GM12878 (cell line): ENCODE data around the gene ADAMTSL1. TPM values are rescaled to one million over a fixed set of nuclear protein-coding genes. Genes with fewer than 3 reads are reported as not detected.

ENCODE experiments used
- ATAC-seq: fragments of 200-7000 bp; cut with Tn5 transposase; 3 replicates; pipeline ENCODE4 v1.9.1; 2020; ENCODE audit warnings: mild to moderate bottlenecking, moderate library complexity
- BruUV-seq: library from RNA; stranded (reverse); fragments of 400-500 nt; replicated peaks from 2 replicates; lab custom pipeline; 2021; lab: Mats Ljungman, UMichigan
- CTCF ChIA-PET: fragments of 300-600 bp; sonication (Branson Sonifier 250); formaldehyde crosslinking; extraction: SDS; loops from one replicate; lab custom pipeline; 2021; ENCODE audit warnings: inconsistent platforms; lab: Yijun Ruan, JAX
- POLR2A ChIA-PET: fragments of 350-600 bp; formaldehyde crosslinking; extraction: SDS; loops from one replicate; lab custom pipeline; 2021; ENCODE audit warnings: inconsistent platforms; lab: Charles Lee
- RAD21 ChIA-PET: fragments of 300-600 bp; sonication (Branson Sonifier 250); formaldehyde crosslinking; loops from one replicate; lab custom pipeline; 2023; ENCODE audit warnings: antibody characterized with exemption; ENCODE audit not compliant: unreplicated experiment; lab: Charles Lee
- SMC1A ChIA-PET: fragments of 300-600 bp; sonication (Branson Sonifier 250); formaldehyde crosslinking; loops from one replicate; lab custom pipeline; 2023; ENCODE audit not compliant: unreplicated experiment, uncharacterized antibody; lab: Charles Lee
- DNase-seq: peaks from one replicate; pipeline ENCODE4 v3.0.0-alpha.2; 2011; ENCODE audit warnings: low read depth, low spot score
- FAIRE-seq: peaks from 3 replicates; lab custom pipeline; 2011; peaks lifted over from hg19 to GRCh38; lab: Jason Lieb, UNC
- H2AFZ ChIP-seq: 2 replicates; pipeline ENCODE4 v1.6.0; 2011; ENCODE audit warnings: low read depth, low read length, control low read depth; ENCODE audit not compliant: control insufficient read depth
- H3K27ac ChIP-seq: 2 replicates; pipeline ENCODE4 v1.5.1; 2011; ENCODE audit warnings: control low read depth; ENCODE audit not compliant: control insufficient read depth, insufficient read depth
- H3K27me3 ChIP-seq, 2 experiments: replicated peaks in 1 of 2; 2 replicates each; pipeline versions ENCODE4 v1.6.0 to v1.6.1; 2011; ENCODE audit warnings: low read length in 1 of 2; ENCODE audit not compliant: control insufficient read depth in 2 of 2, insufficient read depth in 2 of 2
- H3K36me3 ChIP-seq, 2 experiments: 2 replicates each; pipeline ENCODE4 v1.5.1; 2011; ENCODE audit warnings: low read length in 1 of 2; ENCODE audit not compliant: control insufficient read depth in 2 of 2, insufficient read depth in 2 of 2
- H3K4me1 ChIP-seq: 2 replicates; pipeline ENCODE4 v1.6.1; 2011; ENCODE audit warnings: mild to moderate bottlenecking, low read length, moderate library complexity, mixed read lengths; ENCODE audit not compliant: control insufficient read depth, insufficient read depth
- H3K4me2 ChIP-seq: 2 replicates; pipeline ENCODE4 v1.6.0; 2011; ENCODE audit warnings: control low read depth; ENCODE audit not compliant: control insufficient read depth, insufficient read depth
- H3K4me3 ChIP-seq: fragments of 200-600 bp; sonication (generic); 2 replicates; pipeline ENCODE4 v1.5.1; 2016
- H3K79me2 ChIP-seq: 2 replicates; pipeline ENCODE4 v1.6.0; 2011; ENCODE audit warnings: low read length; ENCODE audit not compliant: control insufficient read depth, insufficient read depth
- H3K9ac ChIP-seq: 2 replicates; pipeline ENCODE4 v1.8.0; 2011; ENCODE audit warnings: low read length, control low read depth, mixed read lengths; ENCODE audit not compliant: control insufficient read depth, insufficient read depth
- H3K9me3 ChIP-seq: replicated peaks from 3 replicates; pipeline ENCODE4 v1.5.1; 2011; ENCODE audit warnings: mild to moderate bottlenecking, low read length; ENCODE audit not compliant: control insufficient read depth, insufficient read depth
- H4K20me1 ChIP-seq: 2 replicates; pipeline ENCODE4 v1.6.0; 2011; ENCODE audit not compliant: control insufficient read depth, insufficient read depth
- CHD2 ChIP-seq: IDR thresholded peaks from 2 replicates; pipeline ENCODE4 v1.6.1; 2011; ENCODE audit warnings: low read depth, low read length, improper control_type of control experiment, borderline replicate concordance
- CREB1 ChIP-seq: IDR thresholded peaks from 2 replicates; pipeline ENCODE4 v1.6.1; 2012; ENCODE audit warnings: low read depth, mild to moderate bottlenecking, inconsistent platforms
- EZH2 ChIP-seq: IDR thresholded peaks from 2 replicates; pipeline ENCODE4 v1.6.1; 2012; ENCODE audit warnings: low read depth, mild to moderate bottlenecking, control low read depth, inconsistent platforms, low read length, borderline replicate concordance; ENCODE audit not compliant: control insufficient read depth
- HDAC2 ChIP-seq: fragments of 200-600 bp; sonication (generic); IDR thresholded peaks from 2 replicates; pipeline ENCODE4 v1.6.1; 2017
- IRF3 ChIP-seq: fragments of 450-650 bp; IDR thresholded peaks from 2 replicates; pipeline ENCODE4 v1.6.1; 2014; ENCODE audit warnings: mild to moderate bottlenecking
- MTA2 ChIP-seq: fragments of 450-650 bp; IDR thresholded peaks from 2 replicates; pipeline ENCODE4 v1.6.1; 2016; ENCODE audit warnings: low read depth, mild to moderate bottlenecking, moderate library complexity
- NR2C1 ChIP-seq: fragments of 450-650 bp; IDR thresholded peaks from 2 replicates; pipeline ENCODE4 v1.6.1; 2017; ENCODE audit warnings: antibody characterized with exemption, mild to moderate bottlenecking, moderate library complexity
- PAX8 ChIP-seq: fragments of 450-650 bp; IDR thresholded peaks from 2 replicates; pipeline ENCODE4 v1.6.1; 2017; ENCODE audit warnings: mild to moderate bottlenecking, moderate library complexity
- SRF ChIP-seq, 2 experiments: IDR thresholded peaks; 2 replicates each; pipeline ENCODE4 v1.6.1; 2011; ENCODE audit warnings: low read depth in 2 of 2, low read length in 2 of 2, mild to moderate bottlenecking in 1 of 2, moderate library complexity in 1 of 2
- ZBED1 ChIP-seq: IDR thresholded peaks from 2 replicates; pipeline ENCODE4 v1.6.1; 2016; ENCODE audit warnings: borderline replicate concordance
- ZBTB11 ChIP-seq: fragments of 450-650 bp; formaldehyde crosslinking; IDR thresholded peaks from 2 replicates; pipeline ENCODE4 v1.5.0; 2022; ENCODE audit warnings: mild to moderate bottlenecking, missing genetic modification characterization
- ZBTB33 ChIP-seq: fragments of 450-650 bp; IDR thresholded peaks from 2 replicates; pipeline ENCODE4 v1.6.1; 2017; ENCODE audit warnings: mild to moderate bottlenecking
- ZZZ3 ChIP-seq: IDR thresholded peaks from 2 replicates; pipeline ENCODE4 v1.6.1; 2011; ENCODE audit warnings: low read depth; ENCODE audit not compliant: control insufficient read depth, insufficient read length
- in situ Hi-C: fragments of 300-500 bp; cut with MboI; formaldehyde crosslinking; loops from 9 replicates; pipeline ENCODE4 v1.14.3; 2018; ENCODE audit warnings: mixed read lengths
- intact Hi-C: fragments of 100-400 bp; cut with micrococcal nuclease; formaldehyde crosslinking; loops from one replicate; pipeline ENCODE4 v1.14.2; 2022; ENCODE audit not compliant: unreplicated experiment
- polyA plus RNA-seq, 11 experiments: library from polyadenylated mRNA; depleted of rRNA in 4 of 11; unstranded in 6 of 11; stranded (reverse) in 5 of 11; fragments of >200 nt; fragmentation: Nextera tagmentation in 4 of 11; fragmentation: Illumina TruSeq in 1 of 11; extraction: Ambion mirVana in 4 of 11; extraction: Trizol in 1 of 11; gene quantifications; 1 replicate in 1 of 11; 2 replicates in 10 of 11; pipeline versions ENCODE4 v1.2.1 to v1.2.3, GENCODE V29; 2011 to 2016; ENCODE audit warnings: inconsistent platforms in 2 of 11, missing spikeins in 2 of 11, low read depth in 1 of 11
- total RNA-seq, 4 experiments: library from RNA; depleted of rRNA in 3 of 4; stranded (reverse); fragments of >200 nt in 3 of 4; fragmentation: Illumina TruSeq in 1 of 4; extraction: Trizol in 1 of 4; gene quantifications; 2 replicates each; pipeline versions ENCODE4 v1.2.1 to v1.2.3, GENCODE V29; 2013 to 2021
- TF ChIP-seq, protein P1 (sequence below): fragments of 150-350 bp; IDR thresholded peaks from 2 replicates; pipeline ENCODE4 v1.6.1; 2016; ENCODE audit warnings: low read depth, low read length

The ADAMTSL1 gene
- total and polyA plus RNA-seq, 10 of the 15 experiments (the other 5 are each of a cell fraction or from before 2014, with no cell fraction given) = 0.01 to 0.10 (median 0.07) TPM; not detected in 6

DNA sequence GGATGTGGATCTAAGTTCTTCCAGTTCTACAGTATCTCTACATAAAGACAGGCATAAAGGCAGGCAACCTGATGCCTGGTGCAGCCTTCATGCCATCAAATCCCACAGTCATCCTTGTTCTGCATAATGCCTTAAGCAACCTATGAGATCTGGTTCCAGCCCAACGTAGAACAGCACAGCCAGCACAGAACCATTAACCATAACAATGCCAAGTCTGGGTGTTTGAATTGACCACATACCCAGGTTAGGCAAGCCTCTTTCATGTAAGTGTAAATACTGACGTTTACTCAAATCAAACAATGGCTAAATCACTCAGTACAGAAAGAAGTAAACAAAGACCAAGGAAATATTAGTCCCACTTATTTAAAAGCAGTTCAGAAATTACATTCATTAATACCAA lies 195.0 kb downstream of the ADAMTSL1 start (continued):
- no peak for TF ChIP-seq ZBTB11 (CRISPR knock-in tag)
- no peak for TF ChIP-seq CREB1
- no peak for TF ChIP-seq HDAC2

GRCh38 chr9:18672706-18673105 lies 198.8 kb downstream of the ADAMTSL1 start:
- no peak overlapping the region for H3K4me3 ChIP-seq
- H3K9me3 ChIP-seq = no peaks in the 10 kb centered on the region
- in situ Hi-C loops = no loop called here
- ChIA-PET CTCF (no interaction called here), SMC1A (no interaction called here), POLR2A (no interaction called here), RAD21 (no interaction called here)
- H3K4me2 ChIP-seq = no peak overlapping the region
- no peaks in the 10 kb centered on the region for H4K20me1 ChIP-seq
- intact Hi-C loops = no loop called here
- DNase-seq (no peak), FAIRE-seq (no peak), ATAC-seq (no peak)
- no peak overlapping the region for H3K27ac ChIP-seq
- H3K79me2 ChIP-seq = no peaks in the 10 kb centered on the region
- H3K4me1 ChIP-seq = no peaks in the 10 kb centered on the region
- H3K9ac ChIP-seq = no peak overlapping the region
- H3K27me3 ChIP-seq = no peaks in the 10 kb centered on the region; a peak in 1 of 4 replicates
- no TSS peak for BruUV-seq
- H3K36me3 ChIP-seq = no peaks in the 10 kb centered on the region
- no peak overlapping the region for H2AFZ ChIP-seq
- TF ChIP-seq, protein P1, sequence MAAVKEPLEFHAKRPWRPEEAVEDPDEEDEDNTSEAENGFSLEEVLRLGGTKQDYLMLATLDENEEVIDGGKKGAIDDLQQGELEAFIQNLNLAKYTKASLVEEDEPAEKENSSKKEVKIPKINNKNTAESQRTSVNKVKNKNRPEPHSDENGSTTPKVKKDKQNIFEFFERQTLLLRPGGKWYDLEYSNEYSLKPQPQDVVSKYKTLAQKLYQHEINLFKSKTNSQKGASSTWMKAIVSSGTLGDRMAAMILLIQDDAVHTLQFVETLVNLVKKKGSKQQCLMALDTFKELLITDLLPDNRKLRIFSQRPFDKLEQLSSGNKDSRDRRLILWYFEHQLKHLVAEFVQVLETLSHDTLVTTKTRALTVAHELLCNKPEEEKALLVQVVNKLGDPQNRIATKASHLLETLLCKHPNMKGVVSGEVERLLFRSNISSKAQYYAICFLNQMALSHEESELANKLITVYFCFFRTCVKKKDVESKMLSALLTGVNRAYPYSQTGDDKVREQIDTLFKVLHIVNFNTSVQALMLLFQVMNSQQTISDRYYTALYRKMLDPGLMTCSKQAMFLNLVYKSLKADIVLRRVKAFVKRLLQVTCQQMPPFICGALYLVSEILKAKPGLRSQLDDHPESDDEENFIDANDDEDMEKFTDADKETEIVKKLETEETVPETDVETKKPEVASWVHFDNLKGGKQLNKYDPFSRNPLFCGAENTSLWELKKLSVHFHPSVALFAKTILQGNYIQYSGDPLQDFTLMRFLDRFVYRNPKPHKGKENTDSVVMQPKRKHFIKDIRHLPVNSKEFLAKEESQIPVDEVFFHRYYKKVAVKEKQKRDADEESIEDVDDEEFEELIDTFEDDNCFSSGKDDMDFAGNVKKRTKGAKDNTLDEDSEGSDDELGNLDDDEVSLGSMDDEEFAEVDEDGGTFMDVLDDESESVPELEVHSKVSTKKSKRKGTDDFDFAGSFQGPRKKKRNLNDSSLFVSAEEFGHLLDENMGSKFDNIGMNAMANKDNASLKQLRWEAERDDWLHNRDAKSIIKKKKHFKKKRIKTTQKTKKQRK = no peak
- TF ChIP-seq ZBED1 (no peak), ZBTB33 (no peak), IRF3 (no peak), EZH2 (no peak), SRF (IDR thresholded peaks at IDR 0.05; ENCODE audit: low read depth in 2 of 2, low read length in 2 of 2) (no peak), PAX8 (no peak), NR2C1 (no peak), ZZZ3 (no peak), CHD2 (no peak), MTA2 (no peak)
